Measurements from ENCODE around the gene OTC.

The OTC gene

GRCh38 chrX:38376747-38377146, 24.3 kb downstream of the OTC start:
- Mint-ChIP-seq H3K36me3 (no peaks in the 10 kb centered on the region), H3K9me3 (no peaks in the 10 kb centered on the region), H3K4me1 (no peaks in the 10 kb centered on the region), H3K4me3 (no peak overlapping the region), H3K27me3 (no peaks in the 10 kb centered on the region), H3K27ac (no peak overlapping the region)
- CTCF ChIA-PET: no interaction called here
- no peak for DNase-seq

GRCh38 chrX:38379088-38379487, 26.7 kb downstream of the OTC start:
- Mint-ChIP-seq H3K36me3 (no peaks in the 10 kb centered on the region), H3K27ac (no peak overlapping the region), H3K27me3 (no peaks in the 10 kb centered on the region), H3K9me3 (no peaks in the 10 kb centered on the region), H3K4me1 (no peaks in the 10 kb centered on the region), H3K4me3 (no peak overlapping the region)
- no peak for DNase-seq
- CTCF ChIA-PET: no interaction called here

- Mint-ChIP-seq H3K4me1 (no peaks in the 10 kb centered on the region), H3K27ac (no peak overlapping the region), H3K4me3 (no peak overlapping the region), H3K27me3 (no peaks in the 10 kb centered on the region), H3K36me3 (no peaks in the 10 kb centered on the region), H3K9me3 (no peaks in the 10 kb centered on the region)
- DNase-seq: no peak
- CTCF ChIA-PET: no interaction called here
These were observed 30.3 kb downstream of the OTC start for GRCh38 chrX:38382663-38383062.

- H3K27ac Mint-ChIP-seq: no peak overlapping the region
- no peaks in the 10 kb centered on the region for H3K27me3 Mint-ChIP-seq
- no peaks in the 10 kb centered on the region for H3K36me3 Mint-ChIP-seq
- no peaks in the 10 kb centered on the region for H3K4me1 Mint-ChIP-seq
- no peak overlapping the region for H3K4me3 Mint-ChIP-seq
- CTCF ChIA-PET: no interaction called here
- DNase-seq: no peak
- no peaks in the 10 kb centered on the region for H3K9me3 Mint-ChIP-seq
These were observed 48.0 kb downstream of the OTC start for GRCh38 chrX:38400389-38400910.

- H3K27ac Mint-ChIP-seq: no peak overlapping the region
- CTCF ChIA-PET: no interaction called here
- no peak for DNase-seq
- H3K36me3 Mint-ChIP-seq: no peaks in the 10 kb centered on the region
- no peaks in the 10 kb centered on the region for H3K4me1 Mint-ChIP-seq
- no peaks in the 10 kb centered on the region for H3K27me3 Mint-ChIP-seq
- H3K4me3 Mint-ChIP-seq: no peak overlapping the region
- no peaks in the 10 kb centered on the region for H3K9me3 Mint-ChIP-seq
These were observed 49.7 kb downstream of the OTC start for GRCh38 chrX:38402118-38402517.

GRCh38 chrX:38403834-38404233, 51.4 kb downstream of the OTC start:
- Mint-ChIP-seq H3K27me3 (peaks cover 7% of the 10 kb centered on the region), H3K9me3 (no peaks in the 10 kb centered on the region), H3K36me3 (no peaks in the 10 kb centered on the region), H3K4me1 (no peaks in the 10 kb centered on the region), H3K4me3 (no peak overlapping the region), H3K27ac (no peak overlapping the region)
- DNase-seq: no peak
- CTCF ChIA-PET: no interaction called here

GRCh38 chrX:38407126-38407525, 54.7 kb downstream of the OTC start:
- Mint-ChIP-seq H3K4me3 (no peak overlapping the region), H3K36me3 (no peaks in the 10 kb centered on the region), H3K27me3 (peaks cover 7% of the 10 kb centered on the region), H3K9me3 (no peaks in the 10 kb centered on the region), H3K27ac (no peak overlapping the region), H3K4me1 (no peaks in the 10 kb centered on the region)
- DNase-seq: no peak
- CTCF ChIA-PET: no interaction called here

- CTCF ChIA-PET: no interaction called here
- H3K36me3 Mint-ChIP-seq: no peaks in the 10 kb centered on the region
- no peaks in the 10 kb centered on the region for H3K9me3 Mint-ChIP-seq
- H3K27me3 Mint-ChIP-seq: peaks cover 7% of the 10 kb centered on the region
- DNase-seq: no peak
- H3K27ac Mint-ChIP-seq: no peak overlapping the region
- no peaks in the 10 kb centered on the region for H3K4me1 Mint-ChIP-seq
- no peak overlapping the region for H3K4me3 Mint-ChIP-seq
These were observed 56.9 kb downstream of the OTC start for GRCh38 chrX:38409289-38409688.

GRCh38 chrX:38426785-38427184, 74.4 kb downstream of the OTC start:
- no peaks in the 10 kb centered on the region for H3K27me3 Mint-ChIP-seq
- CTCF ChIA-PET: no interaction called here
- DNase-seq: no peak

GRCh38 chrX:38431525-38431924, 79.1 kb downstream of the OTC start:
- CTCF ChIA-PET: no interaction called here

More at GRCh38 chrX:38426785-38427184, 74.4 kb downstream of the OTC start:
- Mint-ChIP-seq H3K9me3 (no peaks in the 10 kb centered on the region), H3K4me1 (no peaks in the 10 kb centered on the region), H3K36me3 (no peaks in the 10 kb centered on the region), H3K27ac (no peak overlapping the region), H3K4me3 (no peak overlapping the region)

GRCh38 chrX:38435130-38435529, 82.7 kb downstream of the OTC start:
- H3K27me3 Mint-ChIP-seq: no peaks in the 10 kb centered on the region
- H3K27ac Mint-ChIP-seq: no peak overlapping the region
- CTCF ChIA-PET: no interaction called here
- H3K4me1 Mint-ChIP-seq: no peaks in the 10 kb centered on the region
- H3K4me3 Mint-ChIP-seq: no peak overlapping the region
- DNase-seq: no peak
- no peaks in the 10 kb centered on the region for H3K36me3 Mint-ChIP-seq
- no peaks in the 10 kb centered on the region for H3K9me3 Mint-ChIP-seq

More at GRCh38 chrX:38431525-38431924, 79.1 kb downstream of the OTC start:
- no peaks in the 10 kb centered on the region for H3K36me3 Mint-ChIP-seq
- H3K27ac Mint-ChIP-seq: no peak overlapping the region
- no peaks in the 10 kb centered on the region for H3K9me3 Mint-ChIP-seq
- no peaks in the 10 kb centered on the region for H3K4me1 Mint-ChIP-seq
- DNase-seq: no peak
- no peak overlapping the region for H3K4me3 Mint-ChIP-seq
- H3K27me3 Mint-ChIP-seq: no peaks in the 10 kb centered on the region

GRCh38 chrX:38437093-38437492, 84.7 kb downstream of the OTC start:
- no peak overlapping the region for H3K27ac Mint-ChIP-seq
- no peaks in the 10 kb centered on the region for H3K27me3 Mint-ChIP-seq
- CTCF ChIA-PET: no interaction called here
- H3K36me3 Mint-ChIP-seq: no peaks in the 10 kb centered on the region
- H3K4me3 Mint-ChIP-seq: no peak overlapping the region
- DNase-seq: no peak
- no peaks in the 10 kb centered on the region for H3K4me1 Mint-ChIP-seq
- no peaks in the 10 kb centered on the region for H3K9me3 Mint-ChIP-seq

- no peaks in the 10 kb centered on the region for H3K9me3 Mint-ChIP-seq
- no peaks in the 10 kb centered on the region for H3K36me3 Mint-ChIP-seq
- no peaks in the 10 kb centered on the region for H3K27me3 Mint-ChIP-seq
- H3K4me3 Mint-ChIP-seq: no peak overlapping the region
- CTCF ChIA-PET: no interaction called here
- H3K27ac Mint-ChIP-seq: no peak overlapping the region
- H3K4me1 Mint-ChIP-seq: no peaks in the 10 kb centered on the region
- DNase-seq: no peak
These were observed 85.9 kb downstream of the OTC start for GRCh38 chrX:38438321-38438720.

GRCh38 chrX:38452603-38453002, 100.2 kb downstream of the OTC start:
- no peaks in the 10 kb centered on the region for H3K36me3 Mint-ChIP-seq
- no peak overlapping the region for H3K4me3 Mint-ChIP-seq
- no peak for DNase-seq
- no peak overlapping the region for H3K27ac Mint-ChIP-seq
- no peaks in the 10 kb centered on the region for H3K27me3 Mint-ChIP-seq
- CTCF ChIA-PET: no interaction called here
- H3K4me1 Mint-ChIP-seq: no peaks in the 10 kb centered on the region
- H3K9me3 Mint-ChIP-seq: no peaks in the 10 kb centered on the region

GRCh38 chrX:38458071-38458470, 105.7 kb downstream of the OTC start:
- DNase-seq: no peak
- Mint-ChIP-seq H3K9me3 (no peaks in the 10 kb centered on the region), H3K27me3 (no peaks in the 10 kb centered on the region), H3K36me3 (no peaks in the 10 kb centered on the region), H3K4me1 (no peaks in the 10 kb centered on the region), H3K27ac (no peak overlapping the region), H3K4me3 (no peak overlapping the region)
- CTCF ChIA-PET: no interaction called here

GRCh38 chrX:38462257-38462656, 109.9 kb downstream of the OTC start:
- Mint-ChIP-seq H3K27ac (no peak overlapping the region), H3K36me3 (no peaks in the 10 kb centered on the region), H3K9me3 (no peaks in the 10 kb centered on the region), H3K4me1 (no peaks in the 10 kb centered on the region), H3K27me3 (no peaks in the 10 kb centered on the region), H3K4me3 (no peak overlapping the region)
- CTCF ChIA-PET: no interaction called here
- no peak for DNase-seq

All from activated naive CD4-positive, alpha-beta T cell treated with anti-CD3 and anti-CD28 coated beads, Interleukin-2, amount 10 ng/mL, durations not matched to agents 7 days and 5 days (primary cell).